LHCN-M2 (cell line): ENCODE data around the gene PJA2. TPM values are rescaled to one million over a fixed set of nuclear protein-coding genes. Genes with fewer than 3 reads are reported as not detected.
A peak's percentile ranks its signal among the peaks of the same experiment; 100 is the strongest.

Experiments
- DNase-seq: peaks from one replicate; pipeline ENCODE4 v3.0.0-alpha.2; 2012; ENCODE audit warnings: low read depth
- total RNA-seq: library from RNA; depleted of rRNA; stranded (reverse); fragments of >200 nt; gene quantifications from 2 replicates; pipeline ENCODE4 v1.2.3, GENCODE V29; 2014

The PJA2 gene
- total RNA-seq, 1 experiment from 2014 or later = 58.4 TPM

GRCh38 chr5:109408991-109409843 is 557 bp downstream of the PJA2 start:
- DNase-seq = peak; percentile 75

DNA sequence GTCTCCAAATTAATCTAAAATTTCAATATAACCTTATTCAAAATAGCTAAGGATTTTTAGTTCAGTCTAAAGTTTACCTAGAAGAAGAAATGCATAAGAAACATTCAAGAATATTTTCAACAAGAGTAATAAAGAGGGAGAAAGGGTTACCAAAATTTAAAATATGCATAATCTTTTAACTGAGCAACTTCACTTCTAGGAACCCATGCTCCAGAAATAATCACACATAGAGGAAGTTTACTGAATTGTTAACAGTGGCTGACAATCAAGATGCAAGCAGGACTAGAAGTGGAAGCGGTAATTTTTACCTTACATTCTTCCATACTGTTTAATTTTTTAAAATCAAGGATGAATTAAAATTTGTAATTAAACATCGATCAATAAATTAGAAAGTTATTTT is 1.9 kb downstream of the PJA2 start:
- DNase-seq = no peak

GRCh38 chr5:109406719-109407118 is 3.1 kb downstream of the PJA2 start:
- DNase-seq = no peak

GRCh38 chr5:109404428-109404960 is 5.3 kb downstream of the PJA2 start:
- DNase-seq = no peak

DNA sequence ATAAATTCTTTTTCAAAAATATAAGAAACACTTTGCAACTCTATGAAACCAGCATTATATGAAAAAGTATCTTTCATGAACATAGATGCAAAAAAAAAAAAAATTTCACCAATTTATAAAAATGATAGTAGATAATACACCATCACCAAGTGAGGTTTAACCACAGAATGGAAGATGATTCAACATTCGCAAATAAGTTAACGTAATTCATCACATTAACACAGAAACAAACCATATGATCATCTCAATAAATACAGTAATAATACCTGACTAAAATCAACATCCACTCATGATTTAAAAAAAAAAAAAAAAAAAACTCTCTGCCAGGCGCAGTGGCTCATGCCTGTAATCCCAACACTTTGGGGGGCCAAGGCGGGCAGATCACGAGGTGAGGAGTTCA is 6.3 kb downstream of the PJA2 start:
- DNase-seq = no peak

GRCh38 chr5:109399092-109399759 is 10.5 kb downstream of the PJA2 start:
- no peak for DNase-seq

GRCh38 chr5:109396965-109397364 is 12.8 kb downstream of the PJA2 start:
- no peak for DNase-seq

- no peak for DNase-seq
Measured at GRCh38 chr5:109394806-109395205, 15.0 kb downstream of the PJA2 start.

DNA sequence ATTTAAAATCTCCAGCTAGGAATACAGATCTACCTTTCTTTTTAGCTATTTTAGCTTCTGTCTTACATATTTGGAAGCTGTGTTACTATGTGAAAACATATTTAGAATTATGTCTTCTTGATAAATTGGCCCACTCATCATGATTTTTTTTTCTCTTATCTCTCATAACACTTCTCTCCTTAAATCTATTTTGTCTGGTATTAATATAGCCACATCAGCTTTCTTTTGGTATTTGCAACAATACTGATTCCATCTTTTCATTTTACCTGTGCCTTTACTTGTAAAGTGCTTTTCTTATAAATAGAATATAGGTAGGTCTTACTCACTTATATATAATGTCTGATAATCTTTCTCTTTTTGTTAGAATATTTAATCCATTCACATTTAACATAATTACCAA is 19.6 kb downstream of the PJA2 start:
- DNase-seq = no peak

- DNase-seq = peak; percentile 29
Measured at GRCh38 chr5:109388407-109388806, 21.4 kb downstream of the PJA2 start.

GRCh38 chr5:109387408-109387974 is 22.3 kb downstream of the PJA2 start:
- DNase-seq = no peak

- no peak for DNase-seq
Measured at GRCh38 chr5:109378095-109378494, 31.7 kb downstream of the PJA2 start.

GRCh38 chr5:109374625-109375024 is 35.1 kb downstream of the PJA2 start:
- no peak for DNase-seq

- DNase-seq = no peak
Measured at GRCh38 chr5:109373932-109374331, 35.8 kb downstream of the PJA2 start.

GRCh38 chr5:109370343-109370742 is 39.4 kb downstream of the PJA2 start:
- DNase-seq = no peak

- peak; percentile 14 for DNase-seq
Measured at GRCh38 chr5:109365653-109366052, 44.1 kb downstream of the PJA2 start.

- no peak for DNase-seq
Measured at GRCh38 chr5:109364977-109365376, 44.8 kb downstream of the PJA2 start.

DNA sequence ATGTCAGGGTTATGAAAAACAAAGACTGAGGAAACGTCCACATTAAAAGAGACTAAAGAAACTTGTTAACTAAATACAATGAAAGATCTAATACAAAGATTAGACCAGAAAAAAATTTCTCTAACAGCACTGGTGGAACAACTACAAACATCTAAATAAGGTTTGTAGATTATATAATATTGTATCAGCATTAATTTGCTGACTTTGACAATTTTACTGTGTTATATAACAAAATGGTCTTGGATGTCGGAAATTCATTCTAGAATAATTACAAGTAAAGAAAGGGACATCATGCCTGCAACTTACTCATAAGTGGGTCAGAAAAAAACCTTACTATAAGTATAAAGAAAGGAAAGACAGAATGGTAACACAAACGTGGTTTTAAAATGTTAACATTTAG is 50.1 kb downstream of the PJA2 start:
- DNase-seq = no peak

- no peak for DNase-seq
Measured at GRCh38 chr5:109357807-109358206, 52.0 kb downstream of the PJA2 start.

- DNase-seq = no peak
Measured at GRCh38 chr5:109354761-109355160, 55.0 kb downstream of the PJA2 start.

GRCh38 chr5:109351988-109352864 is 57.5 kb downstream of the PJA2 start:
- DNase-seq = no peak
